ENCODE data around the gene SDR9C7. TPM values are rescaled to one million over a fixed set of nuclear protein-coding genes. Genes with fewer than 3 reads are reported as not detected.
"Not testable (repeated sequence)": the region's sequence is repeated elsewhere in the genome, so short reads cannot be mapped to it uniquely, and the experiment has no call there.

Gene SDR9C7
- total RNA-seq, 3 donors from 2014 or later (not counting 1 experiment from before 2014, with no cell fraction given) = 0.20 TPM; not detected in 2

GRCh38 chr12:56886319-56886718, 47.9 kb downstream of the SDR9C7 start:
- no peak overlapping the region for H3K4me3 ChIP-seq (ENCODE audit: low read length)
- no peak overlapping the region for H3K27ac ChIP-seq (ENCODE audit: low read length)
- Mint-ChIP-seq H3K36me3 (peaks cover 11% of the 10 kb centered on the region), H3K27ac (no peak overlapping the region), H3K9me3 (peaks cover 5 to 10% of the 10 kb centered on the region in 2 donors), H3K4me1 (no peaks in the 10 kb centered on the region), H3K4me3 (no peak overlapping the region), H3K27me3 (ENCODE audit: low read depth in 2 of 2) (peaks cover 22 to 34% of the 10 kb centered on the region in 2 donors)
- DNase-seq (no peak), ATAC-seq (no peak)
- H3K4me1 ChIP-seq (ENCODE audit: control insufficient read depth, insufficient read depth, low read length) = no peaks in the 10 kb centered on the region
- TF ChIP-seq CTCF (IDR thresholded peaks at IDR 0.05) = no peak
- H3K27me3 ChIP-seq (ENCODE audit: control insufficient read depth, insufficient read depth, low read length) = no peaks in the 10 kb centered on the region
- WGBS (ENCODE audit: insufficient coverage) = 89% methylated on average over 3 of the region's 3 CpGs
- H3K36me3 ChIP-seq (ENCODE audit: control insufficient read depth, insufficient read depth, low read length) = no peaks in the 10 kb centered on the region
- H3K9me3 ChIP-seq (ENCODE audit: control insufficient read depth, insufficient read depth, low read length) = peaks cover 25% of the 10 kb centered on the region
- intact Hi-C loops (cut with micrococcal nuclease) = no loop called here

GRCh38 chr12:56885316-56885715, 48.9 kb downstream of the SDR9C7 start:
- DNase-seq (no peak), ATAC-seq (no peak)
- no peaks in the 10 kb centered on the region for H3K36me3 ChIP-seq (ENCODE audit: control insufficient read depth, insufficient read depth, low read length)
- no peaks in the 10 kb centered on the region for H3K4me1 ChIP-seq (ENCODE audit: control insufficient read depth, insufficient read depth, low read length)
- peaks cover 13 to 29% of the 10 kb centered on the region in 2 donors for H3K27me3 Mint-ChIP-seq (ENCODE audit: low read depth in 2 of 2)
- no peak for TF ChIP-seq CTCF (IDR thresholded peaks at IDR 0.05)
- H3K27ac ChIP-seq (ENCODE audit: low read length) = no peak overlapping the region
- H3K9me3 Mint-ChIP-seq = peaks cover 5 to 10% of the 10 kb centered on the region in 2 donors
- no peak overlapping the region for H3K4me3 Mint-ChIP-seq
- H3K4me3 ChIP-seq (ENCODE audit: low read length) = no peak overlapping the region
- peaks cover 25% of the 10 kb centered on the region for H3K9me3 ChIP-seq (ENCODE audit: control insufficient read depth, insufficient read depth, low read length)
- H3K36me3 Mint-ChIP-seq = peaks cover 11% of the 10 kb centered on the region
- no peaks in the 10 kb centered on the region for H3K27me3 ChIP-seq (ENCODE audit: control insufficient read depth, insufficient read depth, low read length)
- no peaks in the 10 kb centered on the region for H3K4me1 Mint-ChIP-seq
- H3K27ac Mint-ChIP-seq = no peak overlapping the region
- 89% methylated on average over 1 of the region's 1 CpG for WGBS (ENCODE audit: insufficient coverage)
- intact Hi-C loops (cut with micrococcal nuclease) = no loop called here

- intact Hi-C loops (cut with micrococcal nuclease) = no loop called here
- Mint-ChIP-seq H3K4me1 (no peaks in the 10 kb centered on the region), H3K27ac (no peak overlapping the region), H3K9me3 (peaks cover 5 to 10% of the 10 kb centered on the region in 2 donors), H3K4me3 (no peak overlapping the region), H3K36me3 (peaks cover 11% of the 10 kb centered on the region), H3K27me3 (ENCODE audit: low read depth in 2 of 2) (peaks cover 12 to 31% of the 10 kb centered on the region in 2 donors)
- WGBS (ENCODE audit: insufficient coverage) = 53% methylated on average over 1 of the region's 1 CpG
- DNase-seq = no peak
- peaks cover 25% of the 10 kb centered on the region for H3K9me3 ChIP-seq (ENCODE audit: control insufficient read depth, insufficient read depth, low read length)
- no peaks in the 10 kb centered on the region for H3K27me3 ChIP-seq (ENCODE audit: control insufficient read depth, insufficient read depth, low read length)
- no peaks in the 10 kb centered on the region for H3K4me1 ChIP-seq (ENCODE audit: control insufficient read depth, insufficient read depth, low read length)
- H3K4me3 ChIP-seq (ENCODE audit: low read length) = no peak overlapping the region
- no peak for TF ChIP-seq CTCF (IDR thresholded peaks at IDR 0.05)
- no peaks in the 10 kb centered on the region for H3K36me3 ChIP-seq (ENCODE audit: control insufficient read depth, insufficient read depth, low read length)
- H3K27ac ChIP-seq (ENCODE audit: low read length) = no peak overlapping the region
- no peak for ATAC-seq
Observed at GRCh38 chr12:56884421-56884820, 49.8 kb downstream of the SDR9C7 start.

GRCh38 chr12:56882407-56882806, 51.8 kb downstream of the SDR9C7 start:
- Mint-ChIP-seq H3K9me3 (peaks cover 5 to 10% of the 10 kb centered on the region in 2 donors), H3K36me3 (peaks cover 11% of the 10 kb centered on the region), H3K27me3 (ENCODE audit: low read depth in 2 of 2) (peaks cover 6 to 20% of the 10 kb centered on the region in 2 donors)
- H3K27ac Mint-ChIP-seq; intact Hi-C loops (cut with micrococcal nuclease); H3K4me1 Mint-ChIP-seq; H3K27ac ChIP-seq (ENCODE audit: low read length); H3K4me3 Mint-ChIP-seq; H3K4me1 ChIP-seq (ENCODE audit: control insufficient read depth, insufficient read depth, low read length); ATAC-seq; DNase-seq; H3K36me3 ChIP-seq (ENCODE audit: control insufficient read depth, insufficient read depth, low read length); H3K4me3 ChIP-seq (ENCODE audit: low read length); H3K27me3 ChIP-seq (ENCODE audit: control insufficient read depth, insufficient read depth, low read length): not testable (repeated sequence)
- WGBS (ENCODE audit: insufficient coverage) = 92% methylated on average over 3 of the region's 3 CpGs
- H3K9me3 ChIP-seq (ENCODE audit: control insufficient read depth, insufficient read depth, low read length) = peaks cover 25% of the 10 kb centered on the region
